ENCODE data around the gene ACY1.

The ACY1 gene

GRCh38 chr3:51997172-51997571, 13.8 kb downstream of the ACY1 start:
- H3K56ac ChIP-seq (ENCODE audit: low read length), result no peak overlapping the region
- no peak overlapping the region for H3K23ac ChIP-seq (ENCODE audit: low read length)
- no peak overlapping the region for H2BK15ac ChIP-seq (replicated peaks; ENCODE audit: low read depth)
- no peak overlapping the region for H3K4ac ChIP-seq (ENCODE audit: low read depth, low read length)
- no peak overlapping the region for H4K5ac ChIP-seq (ENCODE audit: low read length)
- peaks cover 19% of the 10 kb centered on the region for H3K79me2 ChIP-seq (ENCODE audit: control insufficient read depth, insufficient read depth, low read length)
- no peak overlapping the region for H2BK120ac ChIP-seq (ENCODE audit: low read depth, low read length)
- H3K79me1 ChIP-seq (ENCODE audit: low read length), result peaks cover 17% of the 10 kb centered on the region
- WGBS (ENCODE audit: extremely low coverage, insufficient coverage, low lambda C conversion rate), result no CpG with 5 or more reads among the region's 2 CpGs
- no peak overlapping the region for H3K4me3 ChIP-seq (ENCODE audit: low read length)
- no peak overlapping the region for H2AK5ac ChIP-seq (ENCODE audit: low read length)
- H3K36me3 ChIP-seq (ENCODE audit: control insufficient read depth, insufficient read depth, low read length), result peaks cover 17% of the 10 kb centered on the region
- H4K8ac ChIP-seq (ENCODE audit: low read depth, low read length), result no peak overlapping the region
- H3K18ac ChIP-seq (ENCODE audit: low read length), result no peak overlapping the region
- no peaks in the 10 kb centered on the region for H3K27me3 ChIP-seq (ENCODE audit: insufficient read depth, low read length, poor library complexity)
- no peak overlapping the region for H2BK5ac ChIP-seq (ENCODE audit: low read length)
- DNase-seq, result no peak
- H3K4me1 ChIP-seq (ENCODE audit: control insufficient read depth, low read depth, low read length), result peaks cover 12% of the 10 kb centered on the region
- H3K27ac ChIP-seq (ENCODE audit: low read depth, low read length), result no peak overlapping the region
- H3K4me2 ChIP-seq (ENCODE audit: low read length), result no peak overlapping the region
- no peak overlapping the region for H3K9ac ChIP-seq (ENCODE audit: low read length)

- no CpG with 5 or more reads among the region's 7 CpGs for WGBS (ENCODE audit: extremely low coverage, insufficient coverage, low lambda C conversion rate)
- Histone ChIP-seq H3K36me3 (ENCODE audit: control insufficient read depth, insufficient read depth, low read length) (peaks cover 11% of the 10 kb centered on the region), H3K27ac (ENCODE audit: low read depth, low read length) (peak overlapping the region; percentile 45), H3K18ac (ENCODE audit: low read length) (no peak overlapping the region), H3K27me3 (ENCODE audit: insufficient read depth, low read length, poor library complexity) (no peaks in the 10 kb centered on the region), H2BK120ac (ENCODE audit: low read depth, low read length) (no peak overlapping the region), H2BK15ac (replicated peaks; ENCODE audit: low read depth) (no peak overlapping the region), H3K79me1 (ENCODE audit: low read length) (peaks cover 14% of the 10 kb centered on the region), H3K4me2 (ENCODE audit: low read length) (no peak overlapping the region), H3K4me3 (ENCODE audit: low read length) (no peak overlapping the region), H3K79me2 (ENCODE audit: control insufficient read depth, insufficient read depth, low read length) (peaks cover 19% of the 10 kb centered on the region), H3K4me1 (ENCODE audit: control insufficient read depth, low read depth, low read length) (peaks cover 10% of the 10 kb centered on the region), H4K8ac (ENCODE audit: low read depth, low read length) (no peak overlapping the region), H2AK5ac (ENCODE audit: low read length) (no peak overlapping the region), H4K5ac (ENCODE audit: low read length) (no peak overlapping the region), H3K56ac (ENCODE audit: low read length) (no peak overlapping the region), H3K4ac (ENCODE audit: low read depth, low read length) (no peak overlapping the region), H3K9ac (ENCODE audit: low read length) (no peak overlapping the region), H2BK5ac (ENCODE audit: low read length) (no peak overlapping the region), H3K23ac (ENCODE audit: low read length) (no peak overlapping the region)
- DNase-seq, result peak; percentile 89
These were observed 14.7 kb downstream of the ACY1 start for GRCh38 chr3:51997935-51998596.

GRCh38 chr3:51998774-51999173, 15.4 kb downstream of the ACY1 start:
- H4K5ac ChIP-seq (ENCODE audit: low read length), result no peak overlapping the region
- WGBS (ENCODE audit: extremely low coverage, insufficient coverage, low lambda C conversion rate), result no CpG with 5 or more reads among the region's 7 CpGs

GRCh38 chr3:51999846-52000245, 16.5 kb downstream of the ACY1 start:
- H4K5ac ChIP-seq (ENCODE audit: low read length), result no peak overlapping the region
- no peak for DNase-seq
- WGBS (ENCODE audit: extremely low coverage, insufficient coverage, low lambda C conversion rate), result no CpG with 5 or more reads among the region's 2 CpGs

More at GRCh38 chr3:51998774-51999173, 15.4 kb downstream of the ACY1 start:
- H3K9ac ChIP-seq (ENCODE audit: low read length), result no peak overlapping the region
- H3K27me3 ChIP-seq (ENCODE audit: insufficient read depth, low read length, poor library complexity), result no peaks in the 10 kb centered on the region
- peaks cover 14% of the 10 kb centered on the region for H3K79me1 ChIP-seq (ENCODE audit: low read length)
- H4K8ac ChIP-seq (ENCODE audit: low read depth, low read length), result no peak overlapping the region
- no peak overlapping the region for H2AK5ac ChIP-seq (ENCODE audit: low read length)
- no peak overlapping the region for H3K56ac ChIP-seq (ENCODE audit: low read length)
- H3K23ac ChIP-seq (ENCODE audit: low read length), result no peak overlapping the region
- H3K27ac ChIP-seq (ENCODE audit: low read depth, low read length), result no peak overlapping the region
- no peak overlapping the region for H2BK5ac ChIP-seq (ENCODE audit: low read length)
- H3K4me1 ChIP-seq (ENCODE audit: control insufficient read depth, low read depth, low read length), result peaks cover 10% of the 10 kb centered on the region
- no peak overlapping the region for H3K18ac ChIP-seq (ENCODE audit: low read length)
- no peak overlapping the region for H3K4me2 ChIP-seq (ENCODE audit: low read length)
- no peak overlapping the region for H2BK120ac ChIP-seq (ENCODE audit: low read depth, low read length)
- no peak overlapping the region for H2BK15ac ChIP-seq (replicated peaks; ENCODE audit: low read depth)
- peaks cover 9% of the 10 kb centered on the region for H3K36me3 ChIP-seq (ENCODE audit: control insufficient read depth, insufficient read depth, low read length)
- H3K79me2 ChIP-seq (ENCODE audit: control insufficient read depth, insufficient read depth, low read length), result peaks cover 18% of the 10 kb centered on the region
- no peak overlapping the region for H3K4me3 ChIP-seq (ENCODE audit: low read length)
- no peak for DNase-seq
- H3K4ac ChIP-seq (ENCODE audit: low read depth, low read length), result no peak overlapping the region

GRCh38 chr3:52001443-52001974, 18.2 kb downstream of the ACY1 start:
- DNase-seq, result peak; percentile 94
- H3K27ac ChIP-seq (ENCODE audit: low read depth, low read length), result no peak overlapping the region
- H3K27me3 ChIP-seq (ENCODE audit: insufficient read depth, low read length, poor library complexity), result no peaks in the 10 kb centered on the region
- peak overlapping the region; percentile 37 for H3K56ac ChIP-seq (ENCODE audit: low read length)
- H3K18ac ChIP-seq (ENCODE audit: low read length), result no peak overlapping the region
- no peak overlapping the region for H4K8ac ChIP-seq (ENCODE audit: low read depth, low read length)
- no peak overlapping the region for H2BK5ac ChIP-seq (ENCODE audit: low read length)
- WGBS (ENCODE audit: extremely low coverage, insufficient coverage, low lambda C conversion rate), result no CpG with 5 or more reads among the region's 18 CpGs
- H2BK120ac ChIP-seq (ENCODE audit: low read depth, low read length), result no peak overlapping the region
- H3K36me3 ChIP-seq (ENCODE audit: control insufficient read depth, insufficient read depth, low read length), result no peaks in the 10 kb centered on the region
- no peak overlapping the region for H3K4me3 ChIP-seq (ENCODE audit: low read length)
- H3K23ac ChIP-seq (ENCODE audit: low read length), result no peak overlapping the region
- no peak overlapping the region for H3K4ac ChIP-seq (ENCODE audit: low read depth, low read length)
- H3K79me1 ChIP-seq (ENCODE audit: low read length), result no peaks in the 10 kb centered on the region
- no peak overlapping the region for H3K4me2 ChIP-seq (ENCODE audit: low read length)
- H3K4me1 ChIP-seq (ENCODE audit: control insufficient read depth, low read depth, low read length), result peaks cover 7% of the 10 kb centered on the region
- no peak overlapping the region for H3K9ac ChIP-seq (ENCODE audit: low read length)
- H2BK15ac ChIP-seq (replicated peaks; ENCODE audit: low read depth), result no peak overlapping the region
- H4K5ac ChIP-seq (ENCODE audit: low read length), result no peak overlapping the region
- no peaks in the 10 kb centered on the region for H3K79me2 ChIP-seq (ENCODE audit: control insufficient read depth, insufficient read depth, low read length)
- no peak overlapping the region for H2AK5ac ChIP-seq (ENCODE audit: low read length)

More at GRCh38 chr3:51999846-52000245, 16.5 kb downstream of the ACY1 start:
- H3K27ac ChIP-seq (ENCODE audit: low read depth, low read length), result no peak overlapping the region
- H3K79me2 ChIP-seq (ENCODE audit: control insufficient read depth, insufficient read depth, low read length), result peaks cover 8% of the 10 kb centered on the region
- H2AK5ac ChIP-seq (ENCODE audit: low read length), result no peak overlapping the region
- H2BK15ac ChIP-seq (replicated peaks; ENCODE audit: low read depth), result no peak overlapping the region
- no peak overlapping the region for H3K23ac ChIP-seq (ENCODE audit: low read length)
- H3K9ac ChIP-seq (ENCODE audit: low read length), result no peak overlapping the region
- no peaks in the 10 kb centered on the region for H3K27me3 ChIP-seq (ENCODE audit: insufficient read depth, low read length, poor library complexity)
- no peaks in the 10 kb centered on the region for H3K36me3 ChIP-seq (ENCODE audit: control insufficient read depth, insufficient read depth, low read length)
- no peak overlapping the region for H3K4me2 ChIP-seq (ENCODE audit: low read length)
- no peak overlapping the region for H3K4me3 ChIP-seq (ENCODE audit: low read length)
- no peak overlapping the region for H3K4ac ChIP-seq (ENCODE audit: low read depth, low read length)
- no peak overlapping the region for H3K56ac ChIP-seq (ENCODE audit: low read length)
- peaks cover 6% of the 10 kb centered on the region for H3K79me1 ChIP-seq (ENCODE audit: low read length)
- no peak overlapping the region for H4K8ac ChIP-seq (ENCODE audit: low read depth, low read length)
- H3K18ac ChIP-seq (ENCODE audit: low read length), result no peak overlapping the region
- H2BK120ac ChIP-seq (ENCODE audit: low read depth, low read length), result no peak overlapping the region
- H3K4me1 ChIP-seq (ENCODE audit: control insufficient read depth, low read depth, low read length), result peaks cover 2% of the 10 kb centered on the region
- no peak overlapping the region for H2BK5ac ChIP-seq (ENCODE audit: low read length)

GRCh38 chr3:52002748-52003147, 19.4 kb downstream of the ACY1 start:
- Histone ChIP-seq H2BK120ac (ENCODE audit: low read depth, low read length) (no peak overlapping the region), H3K56ac (ENCODE audit: low read length) (no peak overlapping the region), H2BK5ac (ENCODE audit: low read length) (no peak overlapping the region), H3K4ac (ENCODE audit: low read depth, low read length) (no peak overlapping the region), H3K36me3 (ENCODE audit: control insufficient read depth, insufficient read depth, low read length) (no peaks in the 10 kb centered on the region), H3K4me3 (ENCODE audit: low read length) (no peak overlapping the region), H2BK15ac (replicated peaks; ENCODE audit: low read depth) (no peak overlapping the region), H3K4me1 (ENCODE audit: control insufficient read depth, low read depth, low read length) (peaks cover 7% of the 10 kb centered on the region), H4K8ac (ENCODE audit: low read depth, low read length) (no peak overlapping the region), H3K9ac (ENCODE audit: low read length) (no peak overlapping the region), H3K18ac (ENCODE audit: low read length) (no peak overlapping the region), H3K27ac (ENCODE audit: low read depth, low read length) (no peak overlapping the region), H2AK5ac (ENCODE audit: low read length) (no peak overlapping the region), H3K4me2 (ENCODE audit: low read length) (no peak overlapping the region), H3K23ac (ENCODE audit: low read length) (no peak overlapping the region), H3K79me2 (ENCODE audit: control insufficient read depth, insufficient read depth, low read length) (no peaks in the 10 kb centered on the region), H3K27me3 (ENCODE audit: insufficient read depth, low read length, poor library complexity) (no peaks in the 10 kb centered on the region), H3K79me1 (ENCODE audit: low read length) (no peaks in the 10 kb centered on the region), H4K5ac (ENCODE audit: low read length) (no peak overlapping the region)
- no CpG with 5 or more reads among the region's 6 CpGs for WGBS (ENCODE audit: extremely low coverage, insufficient coverage, low lambda C conversion rate)
- DNase-seq, result no peak

Measured in mesendoderm (in vitro differentiated cells).